ENCODE results near the gene B3GAT2.
A peak's percentile ranks its signal among the peaks of the same experiment; 100 is the strongest.
"Not testable (repeated sequence)": the region's sequence is repeated elsewhere in the genome, so short reads cannot be mapped to it uniquely, and the experiment has no call there.

Gene B3GAT2

GRCh38 chr6:70956451-70957283 lies at the start of gene B3GAT2:
Gene B3GAT2 (minus strand): TSS chr6:70957060. CDS start chr6:70956429, 631 bp downstream.
- DNase-seq, result no peak

GRCh38 chr6:70998148-70998547 lies 41.3 kb upstream of the B3GAT2 start:
- no peak for DNase-seq

GRCh38 chr6:70997379-70997778 lies 40.5 kb upstream of the B3GAT2 start:
- no peak for DNase-seq

GRCh38 chr6:70996106-70996505 lies 39.2 kb upstream of the B3GAT2 start:
- no peak for DNase-seq

- DNase-seq, result no peak
These were observed 38.6 kb upstream of the B3GAT2 start for GRCh38 chr6:70995411-70995810.

GRCh38 chr6:70991253-70991652 lies 34.4 kb upstream of the B3GAT2 start:
- no peak for DNase-seq

- DNase-seq, result peak; percentile 24 to 27
These were observed 28.3 kb upstream of the B3GAT2 start for GRCh38 chr6:70985156-70985555.

- no peak for DNase-seq
These were observed 25.9 kb upstream of the B3GAT2 start for GRCh38 chr6:70982747-70983146.

- DNase-seq, result no peak
These were observed 23.9 kb upstream of the B3GAT2 start for GRCh38 chr6:70980727-70981126.

GRCh38 chr6:70973604-70974003 lies 16.7 kb upstream of the B3GAT2 start:
- DNase-seq, result no peak

GRCh38 chr6:70967049-70967448 lies 10.2 kb upstream of the B3GAT2 start:
- no peak for DNase-seq

- DNase-seq, result no peak
These were observed 391 bp upstream of the B3GAT2 start for GRCh38 chr6:70957284-70957617.

- no peak for DNase-seq
These were observed 739 bp downstream of the B3GAT2 start for GRCh38 chr6:70956191-70956450.

GRCh38 chr6:70955441-70956190 lies 1.2 kb downstream of the B3GAT2 start:
- peak; percentile 46 to 78 for DNase-seq

GRCh38 chr6:70954750-70955149 lies 2.1 kb downstream of the B3GAT2 start:
- no peak for DNase-seq

- DNase-seq, result no peak
These were observed 2.7 kb downstream of the B3GAT2 start for GRCh38 chr6:70954176-70954575.

GRCh38 chr6:70952608-70953165 lies 4.2 kb downstream of the B3GAT2 start:
- DNase-seq, result no peak

- not testable (repeated sequence) for DNase-seq
These were observed 12.5 kb downstream of the B3GAT2 start for GRCh38 chr6:70944321-70944720.

GRCh38 chr6:70933853-70934252 lies 23.0 kb downstream of the B3GAT2 start:
- DNase-seq, result no peak

GRCh38 chr6:70905742-70906141 lies 51.1 kb downstream of the B3GAT2 start:
- DNase-seq, result no peak

GRCh38 chr6:70903665-70904452 lies 53.0 kb downstream of the B3GAT2 start:
- no peak for DNase-seq

GRCh38 chr6:70901324-70901723 lies 55.5 kb downstream of the B3GAT2 start:
- no peak for DNase-seq

- DNase-seq, result no peak
These were observed 56.8 kb downstream of the B3GAT2 start for GRCh38 chr6:70900047-70900446.
